ENCODE data around the gene COL6A1.

The COL6A1 gene

DNA sequence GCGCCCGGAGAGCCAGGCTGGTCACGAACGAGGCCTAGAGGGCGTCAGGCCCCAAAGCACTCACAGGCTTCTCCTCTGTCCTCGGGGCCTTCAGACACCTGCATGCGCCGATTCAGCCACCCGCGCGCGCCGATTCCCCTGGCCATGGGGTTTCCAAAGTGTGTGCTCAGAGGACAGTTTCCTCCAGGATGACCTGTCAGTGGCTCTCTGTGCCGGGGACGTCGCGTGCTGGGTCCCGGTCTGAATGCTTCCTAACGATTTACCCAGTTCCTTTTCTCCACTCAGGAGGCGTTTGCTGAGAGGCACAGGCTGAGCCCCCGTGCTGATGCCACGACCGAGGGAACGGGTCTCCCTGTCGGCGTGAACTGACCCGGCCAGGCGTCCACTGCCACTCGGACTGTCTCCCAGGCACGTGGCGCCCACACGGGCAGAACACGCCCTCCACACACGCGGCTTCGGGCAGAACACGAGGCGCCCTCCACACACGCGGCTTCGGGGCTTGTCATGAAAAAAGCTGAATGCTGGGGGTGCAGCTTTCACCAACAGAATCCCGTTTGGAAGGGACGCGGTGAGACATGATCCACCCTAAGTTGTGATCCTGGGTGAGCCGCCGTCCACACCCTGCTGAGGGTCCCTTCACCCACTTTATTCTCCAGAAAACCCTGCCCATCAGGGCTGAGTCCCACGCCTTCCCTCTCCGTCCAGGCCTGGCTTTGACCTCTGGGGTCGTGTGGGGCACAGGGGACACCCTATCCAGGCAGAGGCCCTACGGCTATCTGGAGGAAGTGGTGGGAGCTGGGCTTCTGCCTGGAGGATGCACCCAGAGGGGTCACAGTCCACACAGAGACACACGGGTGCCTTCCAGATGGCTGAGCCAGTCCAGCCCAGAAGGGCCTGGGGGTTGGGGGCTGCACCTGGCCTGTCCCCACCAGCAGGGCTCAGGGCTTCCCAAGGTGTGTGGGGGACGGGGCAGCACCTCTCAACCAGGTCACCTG is 56.1 kb downstream of the COL6A1 start:
- TF ChIP-seq, protein P1, sequence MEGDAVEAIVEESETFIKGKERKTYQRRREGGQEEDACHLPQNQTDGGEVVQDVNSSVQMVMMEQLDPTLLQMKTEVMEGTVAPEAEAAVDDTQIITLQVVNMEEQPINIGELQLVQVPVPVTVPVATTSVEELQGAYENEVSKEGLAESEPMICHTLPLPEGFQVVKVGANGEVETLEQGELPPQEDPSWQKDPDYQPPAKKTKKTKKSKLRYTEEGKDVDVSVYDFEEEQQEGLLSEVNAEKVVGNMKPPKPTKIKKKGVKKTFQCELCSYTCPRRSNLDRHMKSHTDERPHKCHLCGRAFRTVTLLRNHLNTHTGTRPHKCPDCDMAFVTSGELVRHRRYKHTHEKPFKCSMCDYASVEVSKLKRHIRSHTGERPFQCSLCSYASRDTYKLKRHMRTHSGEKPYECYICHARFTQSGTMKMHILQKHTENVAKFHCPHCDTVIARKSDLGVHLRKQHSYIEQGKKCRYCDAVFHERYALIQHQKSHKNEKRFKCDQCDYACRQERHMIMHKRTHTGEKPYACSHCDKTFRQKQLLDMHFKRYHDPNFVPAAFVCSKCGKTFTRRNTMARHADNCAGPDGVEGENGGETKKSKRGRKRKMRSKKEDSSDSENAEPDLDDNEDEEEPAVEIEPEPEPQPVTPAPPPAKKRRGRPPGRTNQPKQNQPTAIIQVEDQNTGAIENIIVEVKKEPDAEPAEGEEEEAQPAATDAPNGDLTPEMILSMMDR (IDR thresholded peaks at IDR 0.05; ENCODE audit: insufficient read depth, low read length), result no peak
- no peak for DNase-seq (ENCODE audit: low read depth in 1 of 2, low spot score in 1 of 2)
- Histone ChIP-seq H3K4me3 (replicated peaks; ENCODE audit: insufficient read depth, low read length) (no peak overlapping the region), H3K27ac (replicated peaks) (no peak overlapping the region), H3K27me3 (ENCODE audit: insufficient read depth, poor library complexity, severe bottlenecking) (no peaks in the 10 kb centered on the region)

GRCh38 chr21:46038341-46038829 is 56.8 kb downstream of the COL6A1 start:
- TF ChIP-seq POLR2AphosphoS5 (IDR thresholded peaks at IDR 0.05; ENCODE audit: low read depth) (no peak), GABPA (IDR thresholded peaks at IDR 0.05; ENCODE audit: low read depth) (no peak), SPI1 (IDR thresholded peaks at IDR 0.05; ENCODE audit: borderline replicate concordance, low read depth) (no peak), REST (IDR thresholded peaks at IDR 0.05; ENCODE audit: insufficient replicate concordance, low read depth) (no peak)
- TF ChIP-seq, protein P1 (IDR thresholded peaks at IDR 0.05; ENCODE audit: insufficient read depth, low read length), result no peak
- no peak for DNase-seq (ENCODE audit: low read depth in 1 of 2, low spot score in 1 of 2)
- Histone ChIP-seq H3K27me3 (ENCODE audit: insufficient read depth, poor library complexity, severe bottlenecking) (no peaks in the 10 kb centered on the region), H3K27ac (replicated peaks) (no peak overlapping the region), H3K4me3 (replicated peaks; ENCODE audit: insufficient read depth, low read length) (no peak overlapping the region)

DNA sequence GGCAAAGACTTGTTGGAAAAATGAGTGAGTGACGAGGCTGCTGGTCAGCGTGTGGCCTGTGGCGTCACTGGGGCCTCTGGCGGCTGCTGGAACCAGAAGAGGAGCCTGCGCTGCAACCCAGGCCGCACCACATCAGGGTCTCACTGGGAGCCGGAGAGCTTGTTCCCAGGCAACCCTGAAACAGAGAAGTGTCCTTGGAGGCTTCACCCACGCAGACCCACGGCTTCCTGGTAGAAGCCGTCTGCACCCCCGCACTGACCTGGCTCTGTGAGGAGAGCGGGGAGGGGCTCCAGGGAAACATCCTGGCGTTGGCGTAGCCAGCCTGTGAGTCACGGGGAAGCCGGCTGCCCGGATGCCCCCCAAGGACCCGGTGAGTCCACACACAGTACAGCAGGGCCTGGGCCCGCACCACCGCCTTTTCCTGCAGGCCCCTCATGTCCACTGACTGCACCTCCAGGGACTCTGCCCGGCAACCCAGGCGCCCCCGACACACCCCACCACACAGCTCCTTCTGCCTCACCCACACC is 57.4 kb downstream of the COL6A1 start:
- TF ChIP-seq, protein P1 (IDR thresholded peaks at IDR 0.05; ENCODE audit: insufficient read depth, low read length), result no peak
- no peak for TF ChIP-seq POLR2AphosphoS5 (IDR thresholded peaks at IDR 0.05; ENCODE audit: low read depth)
- TF ChIP-seq SPI1 (IDR thresholded peaks at IDR 0.05; ENCODE audit: borderline replicate concordance, low read depth), result no peak
- TF ChIP-seq REST (IDR thresholded peaks at IDR 0.05; ENCODE audit: insufficient replicate concordance, low read depth), result no peak
- no peak for DNase-seq (ENCODE audit: low read depth in 1 of 2, low spot score in 1 of 2)
- Histone ChIP-seq H3K27ac (replicated peaks) (no peak overlapping the region), H3K27me3 (ENCODE audit: insufficient read depth, poor library complexity, severe bottlenecking) (no peaks in the 10 kb centered on the region), H3K4me3 (replicated peaks; ENCODE audit: insufficient read depth, low read length) (no peak overlapping the region)
